CD4-positive, alpha-beta memory T cell (primary cell): ENCODE data around the gene COX10. TPM values are rescaled to one million over a fixed set of nuclear protein-coding genes. Genes with fewer than 3 reads are reported as not detected.

Experiments used
- CTCF ChIA-PET: fragments of 350-600 bp; sonication (Branson Sonifier 250); formaldehyde crosslinking; loops from one replicate; lab custom pipeline; 2021; ENCODE audit warnings: inconsistent platforms; ENCODE audit not compliant: partially characterized antibody; lab: Charles Lee
- POLR2A ChIA-PET: fragments of 350-600 bp; sonication (Branson Sonifier 250); formaldehyde crosslinking; loops from one replicate; lab custom pipeline; 2021; ENCODE audit not compliant: partially characterized antibody; lab: Charles Lee
- DNase-seq, 5 donors: peaks; one replicate each; pipeline versions ENCODE4 v3.0.0 to v3.0.0-alpha.2; 2020 to 2022; ENCODE audit warnings: mixed read lengths in 1 of 5
- H3K27ac ChIP-seq: one replicate; pipeline ENCODE4 v1.7.0; 2013; ENCODE audit warnings: low read depth, low read length
- H3K27me3 ChIP-seq: 2 replicates; pipeline ENCODE4 v1.7.0; 2013; ENCODE audit warnings: mild to moderate bottlenecking, low read length, moderate library complexity; ENCODE audit not compliant: insufficient read depth
- H3K36me3 ChIP-seq: 2 replicates; pipeline ENCODE4 v1.7.0; 2013; ENCODE audit warnings: mild to moderate bottlenecking, low read length, moderate library complexity; ENCODE audit not compliant: insufficient read depth
- H3K4me1 ChIP-seq: 2 replicates; pipeline ENCODE4 v1.7.0; 2013; ENCODE audit warnings: mild to moderate bottlenecking, low read length, moderate library complexity; ENCODE audit not compliant: insufficient read depth
- H3K4me3 ChIP-seq, 2 donors: one replicate each; pipeline ENCODE4 v1.7.0; 2013; ENCODE audit warnings: low read length in 2 of 2, mild to moderate bottlenecking in 1 of 2
- H3K9me3 ChIP-seq, 2 donors: one replicate each; pipeline ENCODE4 v1.7.0; 2013; ENCODE audit warnings: low read length in 2 of 2, control low read depth in 1 of 2; ENCODE audit not compliant: control insufficient read depth in 1 of 2
- H3K27ac Mint-ChIP-seq, 7 donors: one replicate each; pipeline ENCODE4 v1.8.0; 2020 to 2021; ENCODE audit warnings: mixed read lengths in 7 of 7, mild to moderate bottlenecking in 6 of 7, inconsistent platforms in 3 of 7, moderate library complexity in 3 of 7
- H3K27me3 Mint-ChIP-seq, 2 donors: one replicate each; pipeline ENCODE4 v1.8.0; 2020 to 2021; ENCODE audit warnings: mixed read lengths in 2 of 2
- H3K36me3 Mint-ChIP-seq, 2 donors: one replicate each; pipeline ENCODE4 v1.8.0; 2020 to 2021; ENCODE audit warnings: mixed read lengths in 2 of 2, inconsistent platforms in 1 of 2, mild to moderate bottlenecking in 1 of 2
- H3K4me1 Mint-ChIP-seq, 4 donors: one replicate each; pipeline ENCODE4 v1.8.0; 2020 to 2021; ENCODE audit warnings: mixed read lengths in 4 of 4, mild to moderate bottlenecking in 1 of 4
- H3K4me3 Mint-ChIP-seq, 8 donors: one replicate each; pipeline ENCODE4 v1.8.0; 2020 to 2021; ENCODE audit warnings: mixed read lengths in 8 of 8, mild to moderate bottlenecking in 7 of 8, moderate library complexity in 6 of 8, inconsistent platforms in 3 of 8
- H3K9me3 Mint-ChIP-seq, 8 donors: one replicate each; pipeline ENCODE4 v1.8.0; 2020 to 2021; ENCODE audit warnings: mixed read lengths in 8 of 8, mild to moderate bottlenecking in 5 of 8, inconsistent platforms in 3 of 8, moderate library complexity in 1 of 8
- intact Hi-C: fragments of 100-400 bp; cut with micrococcal nuclease; formaldehyde crosslinking; loops from one replicate; pipeline ENCODE4 v1.15.1; 2023
- polyA plus RNA-seq, 2 donors: library from polyadenylated mRNA; unstranded; fragments of 300-500 nt; fragmentation: Illumina TruSeq; gene quantifications; one replicate each; pipeline ENCODE4 v1.2.3, GENCODE V29; 2021
- total RNA-seq, 2 experiments: library from RNA; stranded (reverse); gene quantifications; one replicate each; pipeline ENCODE4 v1.2.3, GENCODE V29; 2021

COX10 gene
- total and polyA plus RNA-seq, 4 experiments from 2014 or later: 16.9 to 34.8 (median 20.4) TPM

GRCh38 chr17:14203388-14203787, 134.1 kb downstream of the COX10 start:
- no peaks in the 10 kb centered on the region for H3K27me3 Mint-ChIP-seq
- peak overlapping the region; percentile 41 to 81 (median 52) for H3K4me3 Mint-ChIP-seq
- peak overlapping the region; percentile 60 for H3K27ac ChIP-seq
- DNase-seq: peak; percentile 47 to 75 (median 57)
- ChIA-PET CTCF (interaction anchor here (0.6 to 1.5 kb wide), 16 partner anchors 8 to 356 kb away, joined by 3 to 26 read pairs (median 4); partner anchors contain the start of gene HS3ST3B1), POLR2A (interaction anchor here (0.6 to 1.4 kb wide), 8 partner anchors 53 to 136 kb away, joined by 3 to 21 read pairs (median 4); partner anchors contain the start of genes COX10 and HS3ST3B1)
- H3K9me3 Mint-ChIP-seq: peaks cover 0 to 4% (median 0%) of the 10 kb centered on the region in 8 donors
- peaks cover 3 to 8% of the 10 kb centered on the region in 2 donors for H3K36me3 Mint-ChIP-seq
- H3K9me3 ChIP-seq: no peaks in the 10 kb centered on the region
- H3K27ac Mint-ChIP-seq: peak overlapping the region; percentile 87 to 96 (median 89)
- intact Hi-C loops: loop anchor here (5.0 to 10.0 kb wide), 3 partner anchors 379 to 1189 kb away; partner anchors contain the start of gene ELAC2
- no peaks in the 10 kb centered on the region for H3K27me3 ChIP-seq
- H3K4me1 ChIP-seq: peaks cover 92% of the 10 kb centered on the region
- H3K4me3 ChIP-seq: no peak overlapping the region
- H3K4me1 Mint-ChIP-seq: peaks cover 73 to 98% (median 84%) of the 10 kb centered on the region in 4 donors
- no peaks in the 10 kb centered on the region for H3K36me3 ChIP-seq

- H3K36me3 Mint-ChIP-seq: peaks cover 8 to 9% of the 10 kb centered on the region in 2 donors
- no peaks in the 10 kb centered on the region for H3K9me3 ChIP-seq
- no peaks in the 10 kb centered on the region for H3K36me3 ChIP-seq
- peak overlapping the region; percentile 60 for H3K27ac ChIP-seq
- intact Hi-C loops: loop anchor here (5.0 to 10.0 kb wide), 3 partner anchors 379 to 1189 kb away; partner anchors contain the start of gene ELAC2
- no peaks in the 10 kb centered on the region for H3K27me3 ChIP-seq
- H3K4me3 ChIP-seq: no peak overlapping the region
- DNase-seq: peak in 1 of 5 donors; percentile 53
- H3K4me1 Mint-ChIP-seq: peaks cover 67 to 95% (median 81%) of the 10 kb centered on the region in 4 donors
- H3K27me3 Mint-ChIP-seq: no peaks in the 10 kb centered on the region
- H3K4me1 ChIP-seq: peaks cover 85% of the 10 kb centered on the region
- ChIA-PET CTCF (interaction anchor here (0.6 to 1.5 kb wide), 14 partner anchors 8 to 355 kb away, joined by 3 to 26 read pairs (median 4); partner anchors contain the start of gene HS3ST3B1), POLR2A (interaction anchor here (0.7 to 1.4 kb wide), 7 partner anchors 74 to 136 kb away, joined by 3 to 21 read pairs (median 4); partner anchors contain the start of genes COX10 and HS3ST3B1)
- peak overlapping the region; percentile 87 to 96 (median 89) for H3K27ac Mint-ChIP-seq
- peaks cover 0 to 4% (median 0%) of the 10 kb centered on the region in 8 donors for H3K9me3 Mint-ChIP-seq
- peak overlapping the region in 7 of 8 donors; percentile 29 to 81 (median 56) for H3K4me3 Mint-ChIP-seq
These were observed 134.8 kb downstream of the COX10 start for GRCh38 chr17:14204084-14204483.

GRCh38 chr17:14204546-14204945, 135.2 kb downstream of the COX10 start:
- Histone ChIP-seq H3K4me3 (no peak overlapping the region), H3K4me1 (peaks cover 80% of the 10 kb centered on the region), H3K27ac (peak overlapping the region; percentile 60), H3K36me3 (no peaks in the 10 kb centered on the region), H3K27me3 (no peaks in the 10 kb centered on the region), H3K9me3 (no peaks in the 10 kb centered on the region)
- Mint-ChIP-seq H3K4me1 (peaks cover 62 to 95% (median 79%) of the 10 kb centered on the region in 4 donors), H3K27me3 (no peaks in the 10 kb centered on the region), H3K36me3 (peaks cover 9 to 13% of the 10 kb centered on the region in 2 donors), H3K4me3 (peak overlapping the region; percentile 10 to 81 (median 55)), H3K9me3 (peaks cover 0 to 4% (median 0%) of the 10 kb centered on the region in 8 donors), H3K27ac (peak overlapping the region; percentile 87 to 96 (median 89))
- intact Hi-C loops: loop anchor here (5.0 to 10.0 kb wide), 3 partner anchors 380 to 1190 kb away; partner anchors contain the start of gene ELAC2
- ChIA-PET POLR2A (interaction anchor here (0.7 to 5.7 kb wide), 3 partner anchors 97 to 224 kb away, joined by 3 to 57 read pairs (median 3); partner anchors contain the start of gene HS3ST3B1), CTCF (interaction anchor here (4.1 kb wide), 1 partner anchor 7 kb away, joined by 17 read pairs; no protein-coding TSS in a partner anchor)
- no peak for DNase-seq

GRCh38 chr17:14205380-14205779, 136.1 kb downstream of the COX10 start:
- Mint-ChIP-seq H3K36me3 (peaks cover 14 to 20% of the 10 kb centered on the region in 2 donors), H3K27ac (peak overlapping the region; percentile 88 to 99 (median 89)), H3K9me3 (peaks cover 0 to 4% (median 0%) of the 10 kb centered on the region in 8 donors), H3K4me3 (peak overlapping the region in 7 of 8 donors; percentile 69 to 90 (median 79)), H3K27me3 (no peaks in the 10 kb centered on the region), H3K4me1 (peaks cover 62 to 89% (median 76%) of the 10 kb centered on the region in 4 donors)
- Histone ChIP-seq H3K27ac (peak overlapping the region; percentile 35), H3K4me1 (peaks cover 72% of the 10 kb centered on the region), H3K36me3 (no peaks in the 10 kb centered on the region), H3K9me3 (no peaks in the 10 kb centered on the region), H3K4me3 (no peak overlapping the region), H3K27me3 (no peaks in the 10 kb centered on the region)
- POLR2A ChIA-PET: interaction anchor here (0.7 to 5.7 kb wide), 7 partner anchors 8 to 223 kb away, joined by 3 to 57 read pairs (median 5); partner anchors contain the start of gene HS3ST3B1
- CTCF ChIA-PET: interaction anchor here (1.0 to 4.1 kb wide), 2 partner anchors 8 to 9 kb away, joined by 3 to 17 read pairs; no protein-coding TSS in a partner anchor
- intact Hi-C loops: loop anchor here (10.0 kb wide), 2 partner anchors 381 to 1191 kb away; partner anchors contain the start of gene ELAC2
- no peak for DNase-seq

- Histone ChIP-seq H3K4me3 (peak overlapping the region in 1 of 2 donors; percentile 27), H3K36me3 (no peaks in the 10 kb centered on the region), H3K4me1 (peaks cover 65% of the 10 kb centered on the region), H3K27me3 (no peaks in the 10 kb centered on the region), H3K27ac (peak overlapping the region; percentile 35), H3K9me3 (no peaks in the 10 kb centered on the region)
- no peaks in the 10 kb centered on the region for H3K27me3 Mint-ChIP-seq
- peak overlapping the region; percentile 88 to 99 (median 89) for H3K27ac Mint-ChIP-seq
- DNase-seq: peak; percentile 75 to 97 (median 78)
- intact Hi-C loops: loop anchor here (1.0 to 10.0 kb wide), 4 partner anchors 9 to 1191 kb away; partner anchors contain the start of gene ELAC2
- H3K36me3 Mint-ChIP-seq: peaks cover 14 to 25% of the 10 kb centered on the region in 2 donors
- H3K9me3 Mint-ChIP-seq: peaks cover 0 to 2% (median 0%) of the 10 kb centered on the region in 8 donors
- peak overlapping the region; percentile 34 to 90 (median 77) for H3K4me3 Mint-ChIP-seq
- ChIA-PET POLR2A (interaction anchor here (0.9 to 5.7 kb wide), 5 partner anchors 9 to 135 kb away, joined by 4 to 57 read pairs (median 7); partner anchors contain the start of gene HS3ST3B1), CTCF (interaction anchor here (1.0 to 4.1 kb wide), 3 partner anchors 8 to 95 kb away, joined by 3 to 17 read pairs (median 15); partner anchors contain the start of gene HS3ST3B1)
- peaks cover 58 to 86% (median 71%) of the 10 kb centered on the region in 4 donors for H3K4me1 Mint-ChIP-seq
These were observed 136.7 kb downstream of the COX10 start for GRCh38 chr17:14205992-14206461.

- Histone ChIP-seq H3K9me3 (no peaks in the 10 kb centered on the region), H3K36me3 (no peaks in the 10 kb centered on the region), H3K4me3 (no peak overlapping the region), H3K4me1 (peaks cover 62% of the 10 kb centered on the region), H3K27ac (peak overlapping the region; percentile 35), H3K27me3 (no peaks in the 10 kb centered on the region)
- no peaks in the 10 kb centered on the region for H3K27me3 Mint-ChIP-seq
- H3K4me3 Mint-ChIP-seq: no peak overlapping the region
- peaks cover 14 to 32% of the 10 kb centered on the region in 2 donors for H3K36me3 Mint-ChIP-seq
- intact Hi-C loops: loop anchor here (1.0 to 10.0 kb wide), 4 partner anchors 10 to 1192 kb away; partner anchors contain the start of gene ELAC2
- CTCF ChIA-PET: interaction anchor here (1.7 to 4.1 kb wide), 2 partner anchors 9 to 94 kb away, joined by 15 to 17 read pairs; partner anchors contain the start of gene HS3ST3B1
- peaks cover 0 to 2% (median 0%) of the 10 kb centered on the region in 8 donors for H3K9me3 Mint-ChIP-seq
- H3K27ac Mint-ChIP-seq: peak overlapping the region in 3 of 7 donors; percentile 89 to 99 (median 89)
- peaks cover 55 to 86% (median 71%) of the 10 kb centered on the region in 4 donors for H3K4me1 Mint-ChIP-seq
- DNase-seq: no peak
- POLR2A ChIA-PET: interaction anchor here (0.6 to 5.7 kb wide), 5 partner anchors 10 to 138 kb away, joined by 3 to 57 read pairs (median 5); partner anchors contain the start of gene HS3ST3B1
These were observed 137.6 kb downstream of the COX10 start for GRCh38 chr17:14206891-14207290.
